AG04449 (cell line): ENCODE results near the gene C2orf49.

ENCODE experiments used
- CTCF ChIA-PET: fragments of 350-600 bp; formaldehyde crosslinking; extraction: SDS; loops from one replicate; lab custom pipeline; 2021; ENCODE audit warnings: antibody characterized with exemption; lab: Yijun Ruan, JAX
- POLR2A ChIA-PET: fragments of 400-600, 350-600 bp; formaldehyde crosslinking; extraction: SDS; loops from one replicate; lab custom pipeline; 2020; ENCODE audit warnings: antibody characterized with exemption, inconsistent platforms; lab: Yijun Ruan, JAX
- DNase-seq: peaks from one replicate; pipeline ENCODE4 v3.0.0-alpha.2; 2010; ENCODE audit warnings: low read depth, low spot score
- H3K4me3 ChIP-seq: 2 replicates; pipeline ENCODE4 v1.5.1; 2011; ENCODE audit warnings: low read depth, mild to moderate bottlenecking, control low read depth, low read length
- CTCF ChIP-seq: IDR thresholded peaks from one replicate; pipeline ENCODE4 v1.5.1; 2011; ENCODE audit warnings: mild to moderate bottlenecking, moderate library complexity, low read length, control low read depth, inconsistent platforms; ENCODE audit not compliant: insufficient read depth; ENCODE audit errors: missing control alignments

Gene C2orf49

GRCh38 chr2:105375001-105375561 lies 37.7 kb downstream of the C2orf49 start:
- ChIA-PET CTCF (interaction anchor here (1.0 to 9.8 kb wide), 3 partner anchors 22 to 170 kb away, joined by 3 to 120 read pairs (median 6); no protein-coding TSS in a partner anchor), POLR2A (interaction anchor here (0.6 to 1.6 kb wide), 4 partner anchors 12 to 146 kb away, joined by 3 to 5 read pairs (median 4); no protein-coding TSS in a partner anchor)
- DNase-seq: no peak
- H3K4me3 ChIP-seq: no peak overlapping the region
- TF ChIP-seq CTCF: no peak

- no peak overlapping the region for H3K4me3 ChIP-seq
- ChIA-PET CTCF (interaction anchor here (1.0 to 9.8 kb wide), 2 partner anchors 21 to 144 kb away, joined by 3 to 120 read pairs; no protein-coding TSS in a partner anchor), POLR2A (interaction anchor here (0.7 to 1.6 kb wide), 4 partner anchors 10 to 18 kb away, joined by 3 to 5 read pairs (median 4); no protein-coding TSS in a partner anchor)
- no peak for TF ChIP-seq CTCF
- no peak for DNase-seq
Measured at GRCh38 chr2:105376010-105376409, 38.7 kb downstream of the C2orf49 start.

- TF ChIP-seq CTCF: no peak
- ChIA-PET CTCF (interaction anchor here (9.8 kb wide), 1 partner anchor 144 kb away, joined by 120 read pairs; no protein-coding TSS in a partner anchor), POLR2A (interaction anchor here (1.0 kb wide), 2 partner anchors 10 to 13 kb away, joined by 3 to 9 read pairs; no protein-coding TSS in a partner anchor)
- no peak for DNase-seq
- H3K4me3 ChIP-seq: no peak overlapping the region
Measured at GRCh38 chr2:105376789-105377240, 39.5 kb downstream of the C2orf49 start.

GRCh38 chr2:105377871-105378270 lies 40.5 kb downstream of the C2orf49 start:
- ChIA-PET CTCF (interaction anchor here (1.4 to 9.8 kb wide), 2 partner anchors 9 to 142 kb away, joined by 4 to 120 read pairs; no protein-coding TSS in a partner anchor), POLR2A (interaction anchor here (1.6 kb wide), 1 partner anchor 9 kb away, joined by 4 read pairs; no protein-coding TSS in a partner anchor)
- H3K4me3 ChIP-seq: no peak overlapping the region
- TF ChIP-seq CTCF: no peak
- DNase-seq: no peak

- H3K4me3 ChIP-seq: no peak overlapping the region
- DNase-seq: no peak
- TF ChIP-seq CTCF: no peak
- POLR2A ChIA-PET: interaction anchor here (1.6 kb wide), 1 partner anchor 9 kb away, joined by 4 read pairs; no protein-coding TSS in a partner anchor
- CTCF ChIA-PET: interaction anchor here (0.8 to 9.8 kb wide), 4 partner anchors 9 to 142 kb away, joined by 3 to 120 read pairs (median 4); no protein-coding TSS in a partner anchor
Measured at GRCh38 chr2:105378276-105378840, 41.0 kb downstream of the C2orf49 start.
